Measurements from ENCODE around the gene SBNO2. TPM values are rescaled to one million over a fixed set of nuclear protein-coding genes. Genes with fewer than 3 reads are reported as not detected.

SBNO2 gene
- polyA plus RNA-seq, 1 of the 3 experiments (the other 2 are of a cell fraction): 18.3 TPM

DNA sequence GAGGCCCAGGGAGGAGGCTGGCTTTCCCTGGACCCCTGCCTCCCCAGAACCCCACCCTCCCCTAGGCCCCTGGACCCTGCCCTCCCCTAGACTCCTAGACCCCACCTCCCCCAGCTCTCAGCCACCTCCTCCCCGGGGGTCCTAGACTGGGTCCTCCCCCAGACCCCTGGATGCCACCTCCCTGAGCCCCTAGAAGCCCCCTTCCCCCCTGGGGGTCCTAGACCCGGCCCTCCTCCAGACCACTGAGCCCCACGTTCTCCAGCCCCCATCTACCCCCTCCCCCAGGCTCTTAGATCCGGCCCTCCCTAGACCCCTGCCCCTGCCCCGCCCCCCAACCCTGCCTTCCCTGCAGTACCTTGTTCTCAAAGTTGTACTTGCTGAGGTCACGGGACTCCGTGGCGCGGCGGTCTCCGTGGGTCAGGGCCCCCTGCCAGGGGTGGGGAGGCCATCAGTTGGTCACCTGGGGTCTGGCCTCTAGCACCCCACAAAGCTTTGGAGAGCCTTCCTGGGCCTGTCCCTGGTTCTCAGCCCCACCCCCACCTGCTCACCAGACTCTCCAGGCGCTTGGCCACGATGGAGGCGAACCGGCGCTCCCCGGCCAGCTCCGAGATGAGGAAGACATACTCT lies 62.3 kb downstream of the SBNO2 start:
- Histone ChIP-seq H3K27ac (ENCODE audit: low read depth in 2 of 2, low read length in 1 of 2) (no peak overlapping the region), H3K9me3 (no peaks in the 10 kb centered on the region), H3F3A (replicated peaks; ENCODE audit: insufficient read depth) (peaks cover 14% of the 10 kb centered on the region), H3K79me2 (ENCODE audit: insufficient read depth) (no peaks in the 10 kb centered on the region), H3K27me3 (ENCODE audit: insufficient read depth) (no peaks in the 10 kb centered on the region), H3K4me2 (no peak overlapping the region), H3K9ac (no peak overlapping the region), H3K36me3 (replicated peaks in 1 of 2; ENCODE audit: control insufficient read depth in 1 of 2, insufficient read depth in 2 of 2, low read length in 1 of 2) (peaks cover 0 to 32% of the 10 kb centered on the region in 2 experiments), H3K9me2 (no peaks in the 10 kb centered on the region), H3K4me3 (ENCODE audit: low read depth in 2 of 2, low read length in 1 of 2) (no peak overlapping the region), H2AFZ (ENCODE audit: low read depth) (no peak overlapping the region), H4K20me1 (ENCODE audit: insufficient read depth) (peaks cover 7% of the 10 kb centered on the region; the same call in 1 of the 2 replicates), H3K4me1 (ENCODE audit: control insufficient read depth in 1 of 2, insufficient read depth in 2 of 2, low read depth in 1 of 2, low read length in 1 of 2) (peaks cover 5 to 7% of the 10 kb centered on the region in 2 experiments; a peak in 2 of 4 replicates)
- POLR2A ChIA-PET: no interaction called here
- CTCF ChIA-PET: interaction anchor here (1.0 to 3.8 kb wide), 16 partner anchors 9 to 188 kb away, joined by 4 to 63 read pairs (median 10); partner anchors contain the start of genes GPX4, POLR2E and SBNO2
- 93% methylated on average over 16 of the region's 18 CpGs for WGBS (ENCODE audit: low lambda C conversion rate)
- no peak for DNase-seq
- no peak for TF ChIP-seq FOXJ3 (CRISPR knock-in tag; IDR thresholded peaks at IDR 0.05)
- no peak for TF ChIP-seq SMC3 (IDR thresholded peaks at IDR 0.05; ENCODE audit: low read depth, low read length)
- TF ChIP-seq YY1 (IDR thresholded peaks at IDR 0.05; ENCODE audit: low read depth): no peak
- no peak for TF ChIP-seq EZH2phosphoT487 (IDR thresholded peaks at IDR 0.05; ENCODE audit: borderline replicate concordance, low read depth)
- TF ChIP-seq EP300 (IDR thresholded peaks at IDR 0.05; ENCODE audit: borderline replicate concordance in 1 of 2, low read depth in 1 of 2, low read length in 1 of 2): no peak
- no peak for TF ChIP-seq RCOR1 (IDR thresholded peaks at IDR 0.05; ENCODE audit: low read length)

GRCh38 chr19:1110809-1111640 lies 63.0 kb downstream of the SBNO2 start:
- Histone ChIP-seq H3F3A (replicated peaks; ENCODE audit: insufficient read depth) (peaks cover 14% of the 10 kb centered on the region), H4K20me1 (ENCODE audit: insufficient read depth) (peaks cover 14% of the 10 kb centered on the region; the same call in 1 of the 2 replicates), H3K4me1 (ENCODE audit: control insufficient read depth in 1 of 2, insufficient read depth in 2 of 2, low read depth in 1 of 2, low read length in 1 of 2) (peaks cover 5 to 9% of the 10 kb centered on the region in 2 experiments; a peak in 2 of 4 replicates), H3K27ac (ENCODE audit: low read depth in 2 of 2, low read length in 1 of 2) (no peak overlapping the region), H3K27me3 (ENCODE audit: insufficient read depth) (no peaks in the 10 kb centered on the region), H3K9me3 (no peaks in the 10 kb centered on the region), H3K9me2 (no peaks in the 10 kb centered on the region), H3K79me2 (ENCODE audit: insufficient read depth) (peaks cover 7% of the 10 kb centered on the region; the same call in 1 of the 2 replicates), H2AFZ (ENCODE audit: low read depth) (no peak overlapping the region), H3K36me3 (replicated peaks in 1 of 2; ENCODE audit: control insufficient read depth in 1 of 2, insufficient read depth in 2 of 2, low read length in 1 of 2) (peaks cover 0 to 36% of the 10 kb centered on the region in 2 experiments), H3K9ac (no peak overlapping the region), H3K4me2 (no peak overlapping the region), H3K4me3 (ENCODE audit: low read depth in 2 of 2, low read length in 1 of 2) (no peak overlapping the region)
- no peak for DNase-seq
- ChIA-PET CTCF (interaction anchor here (1.0 to 3.8 kb wide), 7 partner anchors 82 to 187 kb away, joined by 4 to 63 read pairs (median 16); no protein-coding TSS in a partner anchor), POLR2A (no interaction called here)
- 77% methylated on average over 6 of the region's 18 CpGs for WGBS (ENCODE audit: low lambda C conversion rate)
- TF ChIP-seq EP300 (IDR thresholded peaks at IDR 0.05; ENCODE audit: borderline replicate concordance in 1 of 2, low read depth in 1 of 2, low read length in 1 of 2): no peak
- no peak for TF ChIP-seq NFIC (IDR thresholded peaks at IDR 0.05; ENCODE audit: borderline replicate concordance)
- no peak for TF ChIP-seq CTCF (IDR thresholded peaks at IDR 0.05)
- TF ChIP-seq RXRA (IDR thresholded peaks at IDR 0.05; ENCODE audit: borderline replicate concordance, low read depth): no peak
- TF ChIP-seq MXI1 (IDR thresholded peaks at IDR 0.05; ENCODE audit: low read depth, low read length): no peak
- no peak for TF ChIP-seq GATA2 (CRISPR knock-in tag; IDR thresholded peaks at IDR 0.05)
- no peak for TF ChIP-seq REST (IDR thresholded peaks at IDR 0.05; ENCODE audit: low read depth, low read length)
- no peak for TF ChIP-seq SMC3 (IDR thresholded peaks at IDR 0.05; ENCODE audit: low read depth, low read length)
- TF ChIP-seq RCOR1 (IDR thresholded peaks at IDR 0.05; ENCODE audit: low read length): no peak
- TF ChIP-seq GABPA (IDR thresholded peaks at IDR 0.05; ENCODE audit: low read depth): no peak

Data from SK-N-SH (cell line).